Liver (tissue), 3 donors: Measurements from ENCODE around the gene SPZ1.

ENCODE experiments used
- FOXA1 ChIP-seq: IDR thresholded peaks from 2 replicates; pipeline ENCODE4 v1.6.1; 2016; ENCODE audit warnings: antibody characterized with exemption
- NR2F2 ChIP-seq: IDR thresholded peaks from 2 replicates; pipeline ENCODE4 v1.6.1; 2016; ENCODE audit warnings: antibody characterized with exemption
- RAD21 ChIP-seq, 2 donors: IDR thresholded peaks; 2 replicates each; pipeline ENCODE4 v1.6.1; 2016; ENCODE audit warnings: antibody characterized with exemption in 2 of 2, mild to moderate bottlenecking in 2 of 2
- RXRA ChIP-seq, 2 donors: IDR thresholded peaks; 2 replicates each; pipeline ENCODE4 v1.6.1; 2017 to 2018; ENCODE audit warnings: antibody characterized with exemption in 2 of 2, mild to moderate bottlenecking in 1 of 2
- YY1 ChIP-seq: IDR thresholded peaks from 2 replicates; pipeline ENCODE4 v1.6.1; 2016; ENCODE audit warnings: antibody characterized with exemption, mild to moderate bottlenecking
- TF ChIP-seq, protein P1 (sequence below): fragments of 150-350 bp; IDR thresholded peaks from 2 replicates; pipeline ENCODE4 v1.5.1; 2017; ENCODE audit warnings: improper control_type of control experiment, low read depth, low read length; ENCODE audit not compliant: missing input control
- TF ChIP-seq, protein P2 (sequence below): IDR thresholded peaks from 2 replicates; pipeline ENCODE4 v1.6.1; 2016; ENCODE audit warnings: antibody characterized with exemption, mild to moderate bottlenecking
- TF ChIP-seq, protein P3 (sequence below): IDR thresholded peaks from 2 replicates; pipeline ENCODE4 v1.6.1; 2016; ENCODE audit warnings: antibody characterized with exemption
- donor health status: healthy.
- donor health status: healthy.

DNA sequence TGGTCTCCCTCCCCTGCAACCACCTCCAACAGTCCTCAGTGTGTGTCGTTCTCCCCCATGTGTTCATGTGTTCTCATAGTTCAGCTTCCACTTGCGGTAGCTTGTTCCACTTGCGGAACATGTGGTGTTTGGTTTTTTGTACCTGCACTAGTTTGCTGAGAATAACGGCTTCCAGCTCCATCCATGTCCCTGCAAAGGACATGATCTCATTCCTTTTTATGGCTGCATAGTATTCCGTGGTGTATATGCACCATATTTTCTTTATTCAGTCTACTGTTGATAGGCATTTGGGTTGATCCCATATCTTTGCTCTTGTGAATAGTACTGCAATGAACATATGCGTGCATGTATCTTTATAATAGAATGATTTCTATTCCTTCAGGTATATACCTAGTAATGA is 45.1 kb downstream of the SPZ1 start:
- TF ChIP-seq, protein P1, sequence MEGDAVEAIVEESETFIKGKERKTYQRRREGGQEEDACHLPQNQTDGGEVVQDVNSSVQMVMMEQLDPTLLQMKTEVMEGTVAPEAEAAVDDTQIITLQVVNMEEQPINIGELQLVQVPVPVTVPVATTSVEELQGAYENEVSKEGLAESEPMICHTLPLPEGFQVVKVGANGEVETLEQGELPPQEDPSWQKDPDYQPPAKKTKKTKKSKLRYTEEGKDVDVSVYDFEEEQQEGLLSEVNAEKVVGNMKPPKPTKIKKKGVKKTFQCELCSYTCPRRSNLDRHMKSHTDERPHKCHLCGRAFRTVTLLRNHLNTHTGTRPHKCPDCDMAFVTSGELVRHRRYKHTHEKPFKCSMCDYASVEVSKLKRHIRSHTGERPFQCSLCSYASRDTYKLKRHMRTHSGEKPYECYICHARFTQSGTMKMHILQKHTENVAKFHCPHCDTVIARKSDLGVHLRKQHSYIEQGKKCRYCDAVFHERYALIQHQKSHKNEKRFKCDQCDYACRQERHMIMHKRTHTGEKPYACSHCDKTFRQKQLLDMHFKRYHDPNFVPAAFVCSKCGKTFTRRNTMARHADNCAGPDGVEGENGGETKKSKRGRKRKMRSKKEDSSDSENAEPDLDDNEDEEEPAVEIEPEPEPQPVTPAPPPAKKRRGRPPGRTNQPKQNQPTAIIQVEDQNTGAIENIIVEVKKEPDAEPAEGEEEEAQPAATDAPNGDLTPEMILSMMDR = no peak
- TF ChIP-seq FOXA1 (no peak), YY1 (no peak), RXRA (IDR thresholded peaks at IDR 0.05) (no peak), RAD21 (IDR thresholded peaks at IDR 0.05) (no peak), NR2F2 (no peak)
- TF ChIP-seq, protein P2, sequence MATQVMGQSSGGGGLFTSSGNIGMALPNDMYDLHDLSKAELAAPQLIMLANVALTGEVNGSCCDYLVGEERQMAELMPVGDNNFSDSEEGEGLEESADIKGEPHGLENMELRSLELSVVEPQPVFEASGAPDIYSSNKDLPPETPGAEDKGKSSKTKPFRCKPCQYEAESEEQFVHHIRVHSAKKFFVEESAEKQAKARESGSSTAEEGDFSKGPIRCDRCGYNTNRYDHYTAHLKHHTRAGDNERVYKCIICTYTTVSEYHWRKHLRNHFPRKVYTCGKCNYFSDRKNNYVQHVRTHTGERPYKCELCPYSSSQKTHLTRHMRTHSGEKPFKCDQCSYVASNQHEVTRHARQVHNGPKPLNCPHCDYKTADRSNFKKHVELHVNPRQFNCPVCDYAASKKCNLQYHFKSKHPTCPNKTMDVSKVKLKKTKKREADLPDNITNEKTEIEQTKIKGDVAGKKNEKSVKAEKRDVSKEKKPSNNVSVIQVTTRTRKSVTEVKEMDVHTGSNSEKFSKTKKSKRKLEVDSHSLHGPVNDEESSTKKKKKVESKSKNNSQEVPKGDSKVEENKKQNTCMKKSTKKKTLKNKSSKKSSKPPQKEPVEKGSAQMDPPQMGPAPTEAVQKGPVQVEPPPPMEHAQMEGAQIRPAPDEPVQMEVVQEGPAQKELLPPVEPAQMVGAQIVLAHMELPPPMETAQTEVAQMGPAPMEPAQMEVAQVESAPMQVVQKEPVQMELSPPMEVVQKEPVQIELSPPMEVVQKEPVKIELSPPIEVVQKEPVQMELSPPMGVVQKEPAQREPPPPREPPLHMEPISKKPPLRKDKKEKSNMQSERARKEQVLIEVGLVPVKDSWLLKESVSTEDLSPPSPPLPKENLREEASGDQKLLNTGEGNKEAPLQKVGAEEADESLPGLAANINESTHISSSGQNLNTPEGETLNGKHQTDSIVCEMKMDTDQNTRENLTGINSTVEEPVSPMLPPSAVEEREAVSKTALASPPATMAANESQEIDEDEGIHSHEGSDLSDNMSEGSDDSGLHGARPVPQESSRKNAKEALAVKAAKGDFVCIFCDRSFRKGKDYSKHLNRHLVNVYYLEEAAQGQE = no peak
- TF ChIP-seq, protein P3, sequence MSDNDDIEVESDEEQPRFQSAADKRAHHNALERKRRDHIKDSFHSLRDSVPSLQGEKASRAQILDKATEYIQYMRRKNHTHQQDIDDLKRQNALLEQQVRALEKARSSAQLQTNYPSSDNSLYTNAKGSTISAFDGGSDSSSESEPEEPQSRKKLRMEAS = no peak
